ENCODE data around the gene NR5A2. TPM values are rescaled to one million over a fixed set of nuclear protein-coding genes. Genes with fewer than 3 reads are reported as not detected.

Gene NR5A2
- total and polyA plus RNA-seq, 10 of the 15 experiments (the other 5 are each of a cell fraction or from before 2014, with no cell fraction given) = 0.02 to 0.60 (median 0.15) TPM; not detected in 1

- H3K4me3 ChIP-seq = no peak overlapping the region
- no peaks in the 10 kb centered on the region for H3K4me1 ChIP-seq (ENCODE audit: control insufficient read depth, insufficient read depth, low read length)
- peak; percentile 59 for ATAC-seq
- H3K9me3 ChIP-seq (replicated peaks; ENCODE audit: control insufficient read depth, insufficient read depth, low read length) = no peaks in the 10 kb centered on the region
- TF ChIP-seq CBX3 (IDR thresholded peaks at IDR 0.05; ENCODE audit: borderline replicate concordance, low read depth) (no peak), TCF12 (IDR thresholded peaks at IDR 0.05; ENCODE audit: low read depth, low read length) (no peak), NR2F1 (conservative IDR thresholded peaks at IDR 0.05) (no peak), BCL11A (IDR thresholded peaks at IDR 0.05; ENCODE audit: low read depth, low read length) (no peak), PKNOX1 (IDR thresholded peaks at IDR 0.05) (no peak), ASH2L (IDR thresholded peaks at IDR 0.05; ENCODE audit: borderline replicate concordance, low read depth) (no peak), USF2 (IDR thresholded peaks at IDR 0.05; ENCODE audit: borderline replicate concordance, low read depth, low read length) (no peak), RELB (IDR thresholded peaks at IDR 0.05; ENCODE audit: low read depth) (no peak), MEF2B (IDR thresholded peaks at IDR 0.05; ENCODE audit: partially characterized antibody, poor library complexity, severe bottlenecking) (no peak), RUNX3 (IDR thresholded peaks at IDR 0.05; ENCODE audit: low read length) (no peak), TCF7 (IDR thresholded peaks at IDR 0.05; ENCODE audit: borderline replicate concordance) (no peak), ZNF207 (IDR thresholded peaks at IDR 0.05; ENCODE audit: borderline replicate concordance) (no peak), POLR2AphosphoS5 (IDR thresholded peaks at IDR 0.05; ENCODE audit: low read length) (no peak), CBX5 (IDR thresholded peaks at IDR 0.05; ENCODE audit: low read depth) (no peak), MTA2 (IDR thresholded peaks at IDR 0.05; ENCODE audit: low read depth) (no peak)
- RAD21 ChIA-PET (ENCODE audit: unreplicated experiment) = interaction anchor here (0.6 kb wide), 1 partner anchor 26 kb away, joined by 3 read pairs; no protein-coding TSS in a partner anchor
- H3K36me3 ChIP-seq (ENCODE audit: control insufficient read depth in 2 of 2, insufficient read depth in 2 of 2, low read length in 1 of 2) = no peaks in the 10 kb centered on the region
- WGBS (ENCODE audit: insufficient coverage, insufficient replicate concordance, low lambda C conversion rate, missing lambda C conversion rate) = 6% methylated on average over 64 of the region's 65 CpGs
- 0 out of 2 replicates have a peak overlapping the region, but pooled peaks have one; percentile 8 for H2AFZ ChIP-seq (ENCODE audit: control insufficient read depth, low read depth, low read length)
- H3K9ac ChIP-seq (ENCODE audit: control insufficient read depth, insufficient read depth, low read length) = no peak overlapping the region
- in situ Hi-C loops (cut with MboI) (no loop called here), intact Hi-C loops (cut with micrococcal nuclease; ENCODE audit: unreplicated experiment) (loop anchor here (10.0 kb wide), 1 partner anchor 344 kb away; no protein-coding TSS in a partner anchor)
- no peak for FAIRE-seq
- H3K4me2 ChIP-seq (ENCODE audit: control insufficient read depth, insufficient read depth) = peak overlapping the region; percentile 28
- H3K27me3 ChIP-seq (replicated peaks in 1 of 2; ENCODE audit: control insufficient read depth in 2 of 2, insufficient read depth in 2 of 2, low read length in 1 of 2) = peaks cover 6 to 17% of the 10 kb centered on the region in 2 experiments
- no peaks in the 10 kb centered on the region for H3K79me2 ChIP-seq (ENCODE audit: control insufficient read depth, insufficient read depth, low read length)
- no peak for DNase-seq (ENCODE audit: low read depth, low spot score)
- POLR2A ChIA-PET = interaction anchor here (0.9 kb wide), 1 partner anchor 34 kb away, joined by 3 read pairs; no protein-coding TSS in a partner anchor
- SMC1A ChIA-PET (ENCODE audit: uncharacterized antibody, unreplicated experiment) = no interaction called here
- no TSS peak for BruUV-seq (replicated peaks)
- CTCF ChIA-PET = no interaction called here
- H3K27ac ChIP-seq (ENCODE audit: control insufficient read depth, insufficient read depth) = no peak overlapping the region
- H4K20me1 ChIP-seq (ENCODE audit: control insufficient read depth, insufficient read depth) = no peaks in the 10 kb centered on the region
Measured at GRCh38 chr1:200029035-200029821, 1.7 kb downstream of the NR5A2 start.

Data from GM12878 (cell line).